ENCODE results near the gene SLC31A2. TPM values are rescaled to one million over a fixed set of nuclear protein-coding genes. Genes with fewer than 3 reads are reported as not detected.
A peak's percentile ranks its signal among the peaks of the same experiment; 100 is the strongest.

Gene SLC31A2
- total RNA-seq, 1 experiment from 2014 or later, result 4.7 TPM

DNA sequence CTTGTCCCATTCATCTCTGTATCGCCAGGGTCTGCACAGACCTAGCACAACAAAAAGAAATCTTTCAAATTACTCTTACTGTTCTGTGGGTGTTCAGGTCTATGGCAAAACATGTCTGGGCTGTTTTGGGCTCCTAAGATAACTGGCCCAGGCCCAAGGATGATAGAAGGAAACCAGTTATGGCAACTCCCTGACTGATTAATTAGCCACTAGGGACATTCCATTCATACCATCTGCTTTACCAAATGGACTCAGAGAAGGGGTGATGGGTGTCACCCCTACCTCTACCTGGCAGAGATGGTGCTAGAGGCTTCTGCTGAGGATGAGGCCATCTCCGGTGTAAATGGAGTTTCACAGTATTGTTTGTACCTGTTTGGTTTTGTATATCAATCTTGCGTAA, 1.9 kb downstream of the SLC31A2 start:
- Histone ChIP-seq H3K27ac (ENCODE audit: low read depth, low read length) (no peak overlapping the region), H2AFZ (ENCODE audit: low read depth, low read length, poor library complexity, severe bottlenecking) (no peak overlapping the region), H3K9me3 (ENCODE audit: control insufficient read depth in 1 of 2, insufficient read depth in 1 of 2, low read depth in 1 of 2, low read length in 2 of 2) (no peaks in the 10 kb centered on the region), H3K4me2 (ENCODE audit: low read length) (peak overlapping the region; percentile 17; the same call in 1 of the 2 replicates), H3K9ac (ENCODE audit: low read length) (no peak overlapping the region), H3K27me3 (ENCODE audit: insufficient read depth, low read length) (no peaks in the 10 kb centered on the region), H3K36me3 (ENCODE audit: control insufficient read depth in 1 of 2, insufficient read depth in 2 of 2, low read length in 2 of 2) (no peaks in the 10 kb centered on the region), H3K79me2 (ENCODE audit: insufficient read depth, low read length) (no peaks in the 10 kb centered on the region), H4K20me1 (ENCODE audit: insufficient read depth) (no peaks in the 10 kb centered on the region), H3K4me3 (replicated peaks in 1 of 2; ENCODE audit: low read depth in 1 of 2, low read length in 2 of 2) (no peak overlapping the region), H3K9me2 (ENCODE audit: insufficient read depth) (no peaks in the 10 kb centered on the region), H3K4me1 (ENCODE audit: control insufficient read depth in 1 of 2, insufficient read depth in 2 of 2, low read length in 2 of 2) (peaks cover 11 to 23% of the 10 kb centered on the region in 2 experiments; a peak in 3 of 4 replicates)
- intact Hi-C loops (cut with micrococcal nuclease), result loop anchor here (5.0 kb wide), 1 partner anchor 70 kb away; the partner anchor contains the start of genes FKBP15 and SLC31A1
- TF ChIP-seq SP1 (IDR thresholded peaks at IDR 0.05; ENCODE audit: low read depth) (no peak), CBX3 (IDR thresholded peaks at IDR 0.05; ENCODE audit: low read depth) (no peak), POLR2AphosphoS5 (IDR thresholded peaks at IDR 0.05; ENCODE audit: low read depth, low read length) (no peak), ELF1 (IDR thresholded peaks at IDR 0.05; ENCODE audit: borderline replicate concordance, low read depth) (no peak), POLR2A (IDR thresholded peaks at IDR 0.05; ENCODE audit: borderline replicate concordance, extremely low read depth, insufficient read depth, insufficient read length) (no peak), RAD21 (IDR thresholded peaks at IDR 0.05; ENCODE audit: low read depth) (no peak), JUND (IDR thresholded peaks at IDR 0.05) (no peak), ZNF274 (IDR thresholded peaks at IDR 0.05; ENCODE audit: low read depth, low read length) (no peak), EZH2 (IDR thresholded peaks at IDR 0.05) (no peak), SRF (IDR thresholded peaks at IDR 0.05; ENCODE audit: low read depth) (no peak)
- TF ChIP-seq, protein P1, sequence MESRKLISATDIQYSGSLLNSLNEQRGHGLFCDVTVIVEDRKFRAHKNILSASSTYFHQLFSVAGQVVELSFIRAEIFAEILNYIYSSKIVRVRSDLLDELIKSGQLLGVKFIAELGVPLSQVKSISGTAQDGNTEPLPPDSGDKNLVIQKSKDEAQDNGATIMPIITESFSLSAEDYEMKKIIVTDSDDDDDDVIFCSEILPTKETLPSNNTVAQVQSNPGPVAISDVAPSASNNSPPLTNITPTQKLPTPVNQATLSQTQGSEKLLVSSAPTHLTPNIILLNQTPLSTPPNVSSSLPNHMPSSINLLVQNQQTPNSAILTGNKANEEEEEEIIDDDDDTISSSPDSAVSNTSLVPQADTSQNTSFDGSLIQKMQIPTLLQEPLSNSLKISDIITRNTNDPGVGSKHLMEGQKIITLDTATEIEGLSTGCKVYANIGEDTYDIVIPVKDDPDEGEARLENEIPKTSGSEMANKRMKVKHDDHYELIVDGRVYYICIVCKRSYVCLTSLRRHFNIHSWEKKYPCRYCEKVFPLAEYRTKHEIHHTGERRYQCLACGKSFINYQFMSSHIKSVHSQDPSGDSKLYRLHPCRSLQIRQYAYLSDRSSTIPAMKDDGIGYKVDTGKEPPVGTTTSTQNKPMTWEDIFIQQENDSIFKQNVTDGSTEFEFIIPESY (IDR thresholded peaks at IDR 0.05; ENCODE audit: extremely low read depth, insufficient replicate concordance, low read length), result no peak
- TF ChIP-seq, protein P2, sequence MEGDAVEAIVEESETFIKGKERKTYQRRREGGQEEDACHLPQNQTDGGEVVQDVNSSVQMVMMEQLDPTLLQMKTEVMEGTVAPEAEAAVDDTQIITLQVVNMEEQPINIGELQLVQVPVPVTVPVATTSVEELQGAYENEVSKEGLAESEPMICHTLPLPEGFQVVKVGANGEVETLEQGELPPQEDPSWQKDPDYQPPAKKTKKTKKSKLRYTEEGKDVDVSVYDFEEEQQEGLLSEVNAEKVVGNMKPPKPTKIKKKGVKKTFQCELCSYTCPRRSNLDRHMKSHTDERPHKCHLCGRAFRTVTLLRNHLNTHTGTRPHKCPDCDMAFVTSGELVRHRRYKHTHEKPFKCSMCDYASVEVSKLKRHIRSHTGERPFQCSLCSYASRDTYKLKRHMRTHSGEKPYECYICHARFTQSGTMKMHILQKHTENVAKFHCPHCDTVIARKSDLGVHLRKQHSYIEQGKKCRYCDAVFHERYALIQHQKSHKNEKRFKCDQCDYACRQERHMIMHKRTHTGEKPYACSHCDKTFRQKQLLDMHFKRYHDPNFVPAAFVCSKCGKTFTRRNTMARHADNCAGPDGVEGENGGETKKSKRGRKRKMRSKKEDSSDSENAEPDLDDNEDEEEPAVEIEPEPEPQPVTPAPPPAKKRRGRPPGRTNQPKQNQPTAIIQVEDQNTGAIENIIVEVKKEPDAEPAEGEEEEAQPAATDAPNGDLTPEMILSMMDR (IDR thresholded peaks at IDR 0.05 in 2 of 3, conservative IDR thresholded peaks at IDR 0.05 in 1 of 3; ENCODE audit: borderline replicate concordance in 1 of 3, insufficient read depth in 1 of 3, low read depth in 2 of 3, low read length in 2 of 3), result no peak
- TF ChIP-seq, protein P3, sequence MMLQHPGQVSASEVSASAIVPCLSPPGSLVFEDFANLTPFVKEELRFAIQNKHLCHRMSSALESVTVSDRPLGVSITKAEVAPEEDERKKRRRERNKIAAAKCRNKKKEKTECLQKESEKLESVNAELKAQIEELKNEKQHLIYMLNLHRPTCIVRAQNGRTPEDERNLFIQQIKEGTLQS (IDR thresholded peaks at IDR 0.05), result no peak
- POLR2A ChIA-PET, result no interaction called here
- DNase-seq (ENCODE audit: low read depth, low spot score) (no peak), ATAC-seq (no peak)
- RAD21 ChIA-PET (ENCODE audit: low non-redundant PET in 1 of 2, low total read pairs in 2 of 2, uncharacterized antibody in 2 of 2, unreplicated experiment in 2 of 2), result no interaction called here
- CTCF ChIA-PET, result no interaction called here
- BruUV-seq (replicated peaks), result no TSS peak
